GM10266 (cell line): Measurements from ENCODE around the gene IL12RB2.

Experiments
- DNase-seq: peaks from one replicate; pipeline ENCODE4 v3.0.0; 2012; ENCODE audit errors: extremely low spot score
- TF ChIP-seq, protein P1 (sequence below): IDR thresholded peaks from 2 replicates; pipeline ENCODE4 v1.5.1; 2012; ENCODE audit warnings: mild to moderate bottlenecking, low read depth; ENCODE audit not compliant: control insufficient read depth, insufficient read depth; ENCODE audit errors: missing control alignments

Gene IL12RB2

DNA sequence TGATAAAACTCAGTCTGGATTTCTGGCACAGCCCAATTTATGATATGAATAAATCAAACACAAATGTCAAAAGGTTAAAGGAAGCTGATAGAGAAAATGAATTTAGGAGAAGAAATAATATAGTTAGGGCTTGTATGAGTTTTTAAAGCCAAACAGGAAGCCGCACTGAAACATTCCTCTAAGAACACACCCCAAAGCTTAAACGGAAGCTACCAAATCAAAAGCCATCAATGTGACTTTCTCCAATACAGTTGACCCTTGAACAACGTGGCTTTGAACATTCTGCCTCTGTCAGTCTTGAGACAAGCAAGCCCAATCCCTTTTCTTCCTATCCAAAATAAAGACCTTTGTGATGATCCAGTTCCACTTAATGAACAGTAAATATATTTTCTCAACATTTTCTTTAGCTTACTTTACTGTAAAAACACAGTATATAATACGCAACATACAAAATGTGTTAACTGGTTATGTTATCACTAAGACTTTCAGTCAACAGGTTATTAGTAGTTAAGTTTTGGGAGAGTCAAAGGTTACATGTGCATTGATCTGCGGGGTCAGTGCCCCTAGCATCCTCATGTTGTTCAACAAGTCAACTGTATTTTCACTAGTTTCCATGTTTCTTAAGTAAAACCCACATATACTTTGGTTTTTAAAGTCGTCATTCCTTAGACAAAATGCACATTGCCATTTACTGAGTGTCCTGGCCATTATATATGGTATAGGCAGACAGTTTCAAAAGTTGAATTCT is 111.3 kb downstream of the IL12RB2 start:
- no peak for DNase-seq

DNA sequence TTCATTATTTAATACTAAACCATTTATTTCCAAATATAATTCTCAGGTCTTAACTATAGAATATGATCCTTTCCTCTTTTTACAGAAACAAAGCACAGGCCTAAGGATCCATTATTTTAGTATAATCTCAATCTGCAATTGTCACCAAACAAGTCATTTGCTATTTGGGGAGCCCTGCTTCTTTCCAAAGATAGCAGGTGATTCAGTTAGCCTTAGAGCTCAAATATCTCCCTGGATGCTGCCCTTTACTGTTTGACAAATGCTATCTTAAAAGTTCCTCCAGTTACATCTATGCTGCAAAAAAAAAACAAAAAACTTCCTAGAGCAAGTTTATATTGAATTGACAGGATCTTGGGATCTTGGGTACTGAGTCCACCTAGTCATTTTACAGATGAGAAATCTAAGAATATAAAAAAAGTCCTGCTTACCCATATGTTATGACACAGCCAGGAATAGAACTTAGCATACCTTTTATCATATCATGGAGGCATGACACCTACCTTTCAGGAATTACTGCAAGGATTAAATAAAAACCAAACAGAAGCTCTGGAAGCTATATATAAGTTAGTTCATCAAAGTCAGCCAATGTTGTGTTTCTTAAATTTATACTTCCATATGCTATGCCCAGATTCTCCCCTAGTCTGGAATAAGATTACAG is 113.3 kb downstream of the IL12RB2 start:
- DNase-seq: no peak
- TF ChIP-seq, protein P1, sequence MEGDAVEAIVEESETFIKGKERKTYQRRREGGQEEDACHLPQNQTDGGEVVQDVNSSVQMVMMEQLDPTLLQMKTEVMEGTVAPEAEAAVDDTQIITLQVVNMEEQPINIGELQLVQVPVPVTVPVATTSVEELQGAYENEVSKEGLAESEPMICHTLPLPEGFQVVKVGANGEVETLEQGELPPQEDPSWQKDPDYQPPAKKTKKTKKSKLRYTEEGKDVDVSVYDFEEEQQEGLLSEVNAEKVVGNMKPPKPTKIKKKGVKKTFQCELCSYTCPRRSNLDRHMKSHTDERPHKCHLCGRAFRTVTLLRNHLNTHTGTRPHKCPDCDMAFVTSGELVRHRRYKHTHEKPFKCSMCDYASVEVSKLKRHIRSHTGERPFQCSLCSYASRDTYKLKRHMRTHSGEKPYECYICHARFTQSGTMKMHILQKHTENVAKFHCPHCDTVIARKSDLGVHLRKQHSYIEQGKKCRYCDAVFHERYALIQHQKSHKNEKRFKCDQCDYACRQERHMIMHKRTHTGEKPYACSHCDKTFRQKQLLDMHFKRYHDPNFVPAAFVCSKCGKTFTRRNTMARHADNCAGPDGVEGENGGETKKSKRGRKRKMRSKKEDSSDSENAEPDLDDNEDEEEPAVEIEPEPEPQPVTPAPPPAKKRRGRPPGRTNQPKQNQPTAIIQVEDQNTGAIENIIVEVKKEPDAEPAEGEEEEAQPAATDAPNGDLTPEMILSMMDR: no peak

More for the DNA sequence above, 111.3 kb downstream of the IL12RB2 start:
- TF ChIP-seq, protein P1: no peak

DNA sequence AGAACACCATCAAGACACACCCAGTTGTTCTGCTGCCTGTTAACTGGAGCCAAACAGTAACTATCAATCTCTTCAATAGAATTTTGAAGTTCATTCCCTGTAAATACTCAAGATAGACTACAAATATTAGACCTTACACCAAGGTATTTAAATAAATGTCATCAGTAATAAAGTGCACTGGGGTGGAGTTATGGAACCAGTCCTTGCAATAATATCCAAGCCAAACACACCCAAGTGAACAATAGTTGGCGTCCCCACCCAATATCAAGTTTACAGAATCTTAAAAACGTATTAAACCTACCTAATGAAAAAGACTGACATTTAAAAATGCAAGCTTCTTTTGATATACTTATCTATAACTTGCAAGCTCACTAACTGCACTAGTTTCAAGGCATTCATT is 119.8 kb downstream of the IL12RB2 start:
- TF ChIP-seq, protein P1: no peak

DNA sequence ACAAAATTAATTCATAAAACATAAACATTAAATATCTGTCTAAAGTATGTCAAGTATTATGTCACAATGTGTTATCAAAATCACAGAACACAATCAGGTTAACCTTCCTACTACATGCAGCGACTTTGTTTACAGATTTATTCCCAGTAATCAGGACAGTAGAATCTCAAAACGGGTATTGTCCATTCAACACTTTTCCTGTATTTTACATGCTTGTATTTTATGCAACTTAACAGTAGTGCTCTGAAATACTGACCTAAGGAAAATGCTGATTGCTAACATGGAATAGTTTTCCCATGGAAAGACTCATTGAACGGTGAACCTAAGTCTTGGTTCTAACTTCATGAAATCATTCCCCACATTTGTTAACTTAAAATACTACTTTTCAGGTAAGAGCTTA is 120.3 kb downstream of the IL12RB2 start:
- DNase-seq: no peak
- TF ChIP-seq, protein P1: no peak

More for the DNA sequence above, 119.8 kb downstream of the IL12RB2 start:
- DNase-seq: no peak

DNA sequence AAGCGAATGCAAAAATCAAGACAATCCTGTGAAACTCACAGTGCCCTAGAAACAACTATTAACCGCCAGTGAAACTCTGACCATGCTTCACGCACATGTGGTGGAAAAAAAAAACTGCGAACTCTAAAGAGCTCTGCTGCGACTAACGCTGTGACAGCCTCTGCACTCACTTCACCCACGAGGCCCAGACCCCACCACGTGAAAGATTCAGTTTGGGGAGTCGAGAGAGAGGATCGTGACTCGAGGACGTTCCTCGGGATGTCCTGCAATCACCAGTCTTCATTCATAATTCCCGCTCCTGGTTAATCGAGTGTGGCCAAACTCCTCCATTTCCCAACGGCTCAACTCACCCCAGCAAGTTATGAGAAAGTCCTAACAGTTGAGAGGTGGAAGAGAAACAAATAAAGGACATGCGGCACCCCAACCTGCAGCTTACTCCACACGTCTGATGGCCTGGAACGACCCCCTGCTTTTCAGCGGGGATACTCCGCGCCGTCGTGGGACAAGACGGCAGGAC is 121.4 kb downstream of the IL12RB2 start:
- no peak for DNase-seq
- TF ChIP-seq, protein P1: no peak

DNA sequence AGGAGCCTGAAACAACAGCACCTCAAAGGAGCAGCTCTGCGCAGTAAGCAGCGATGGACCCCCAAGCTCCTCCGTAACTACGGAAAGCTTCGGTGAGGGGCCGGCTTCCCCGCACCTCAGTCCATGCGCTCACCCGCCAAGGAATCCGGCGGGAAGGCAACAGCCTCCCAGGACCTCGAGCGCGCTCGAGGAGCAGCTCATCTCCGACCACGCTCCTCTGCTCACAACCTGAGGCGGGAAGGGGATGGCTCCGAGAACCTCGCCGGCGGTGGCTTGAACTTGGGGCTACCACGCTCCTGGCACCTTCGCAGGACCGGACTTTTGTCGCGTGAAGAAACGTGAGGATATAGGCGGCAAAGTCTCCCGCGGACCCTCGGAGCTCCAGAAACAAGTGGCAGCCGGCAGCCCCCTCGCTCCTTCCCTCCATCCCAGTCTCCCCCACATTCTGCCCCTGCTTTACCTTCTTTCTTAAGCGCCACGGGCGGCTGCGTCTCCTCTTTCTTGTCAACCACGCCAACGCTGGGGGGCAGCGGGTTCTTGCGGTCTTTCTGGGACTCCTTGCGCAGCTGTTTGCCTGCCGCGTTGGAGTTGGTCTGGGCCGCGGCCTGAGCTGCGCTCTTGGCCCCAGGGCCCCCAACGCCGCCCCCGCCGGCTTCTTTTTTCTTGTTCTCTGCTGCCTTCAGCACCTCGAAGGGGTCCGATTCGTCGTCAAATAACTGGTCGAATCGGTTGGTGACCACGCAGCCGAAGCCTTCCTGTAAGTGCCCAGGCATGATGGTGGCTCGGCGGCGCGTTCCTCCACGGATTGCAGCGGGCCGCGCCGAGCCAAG is 122.1 kb downstream of the IL12RB2 start:
- DNase-seq: no peak
- TF ChIP-seq, protein P1: no peak
